Measurements from ENCODE around the gene NEDD4. TPM values are rescaled to one million over a fixed set of nuclear protein-coding genes. Genes with fewer than 3 reads are reported as not detected.

NEDD4 gene
- total and polyA plus RNA-seq, 2 experiments from 2014 or later = 11.0 to 21.8 TPM

- in situ Hi-C loops (cut with MboI) = no loop called here
- Histone ChIP-seq H3K9me2 (ENCODE audit: insufficient read depth) (no peaks in the 10 kb centered on the region), H3K4me3 (no peak overlapping the region), H3K4me1 (ENCODE audit: insufficient read depth) (no peaks in the 10 kb centered on the region), H3F3A (ENCODE audit: insufficient read depth) (no peaks in the 10 kb centered on the region), H3K36me3 (ENCODE audit: low read depth) (no peaks in the 10 kb centered on the region), H3K9ac (no peak overlapping the region), H3K79me2 (ENCODE audit: insufficient read depth) (no peaks in the 10 kb centered on the region), H3K27ac (no peak overlapping the region), H3K9me3 (ENCODE audit: low read depth) (no peaks in the 10 kb centered on the region), H3K4me2 (ENCODE audit: unreplicated experiment) (no peak overlapping the region), H4K20me1 (ENCODE audit: insufficient read depth) (no peaks in the 10 kb centered on the region), H2AFZ (no peak overlapping the region), H3K27me3 (replicated peaks; ENCODE audit: insufficient read depth) (no peaks in the 10 kb centered on the region)
- no peak for DNase-seq
- TF ChIP-seq EZH2 (IDR thresholded peaks at IDR 0.05; ENCODE audit: insufficient read depth, poor library complexity, severe bottlenecking) (no peak), EZH2phosphoT487 (IDR thresholded peaks at IDR 0.05; ENCODE audit: insufficient read depth, low read depth) (no peak)
These were observed 209.1 kb downstream of the NEDD4 start for GRCh38 chr15:55784286-55784685.

GRCh38 chr15:55782901-55783300, 210.5 kb downstream of the NEDD4 start:
- H3K4me3 ChIP-seq = no peak overlapping the region
- H3K4me2 ChIP-seq (ENCODE audit: unreplicated experiment) = no peak overlapping the region
- H3K27me3 ChIP-seq (replicated peaks; ENCODE audit: insufficient read depth) = no peaks in the 10 kb centered on the region; the same call in 1 of the 2 replicates
- no peaks in the 10 kb centered on the region for H3F3A ChIP-seq (ENCODE audit: insufficient read depth)
- no peaks in the 10 kb centered on the region for H4K20me1 ChIP-seq (ENCODE audit: insufficient read depth)
- H3K79me2 ChIP-seq (ENCODE audit: insufficient read depth) = no peaks in the 10 kb centered on the region
- no peak overlapping the region for H3K27ac ChIP-seq
- no peaks in the 10 kb centered on the region for H3K9me3 ChIP-seq (ENCODE audit: low read depth)
- WGBS, 2 experiments (ENCODE audit: low coverage in 1 of 2, low lambda C conversion rate in 2 of 2, missing lambda C conversion rate in 2 of 2) = 16 to 29% methylated on average over 3 of the region's 3 CpGs
- no peaks in the 10 kb centered on the region for H3K9me2 ChIP-seq (ENCODE audit: insufficient read depth)
- no peak overlapping the region for H3K9ac ChIP-seq
- TF ChIP-seq EZH2phosphoT487 (IDR thresholded peaks at IDR 0.05; ENCODE audit: insufficient read depth, low read depth) (no peak), EZH2 (IDR thresholded peaks at IDR 0.05; ENCODE audit: insufficient read depth, poor library complexity, severe bottlenecking) (no peak)
- in situ Hi-C loops (cut with MboI) = no loop called here
- no peaks in the 10 kb centered on the region for H3K4me1 ChIP-seq (ENCODE audit: insufficient read depth)
- DNase-seq = no peak
- no peaks in the 10 kb centered on the region for H3K36me3 ChIP-seq (ENCODE audit: low read depth)
- no peak overlapping the region for H2AFZ ChIP-seq

GRCh38 chr15:55780292-55780691, 213.1 kb downstream of the NEDD4 start:
- Histone ChIP-seq H3K9me3 (ENCODE audit: low read depth) (no peaks in the 10 kb centered on the region), H3K4me2 (ENCODE audit: unreplicated experiment) (no peak overlapping the region), H3K4me1 (ENCODE audit: insufficient read depth) (no peaks in the 10 kb centered on the region), H3K27me3 (replicated peaks; ENCODE audit: insufficient read depth) (no peaks in the 10 kb centered on the region; the same call in 1 of the 2 replicates), H3K27ac (no peak overlapping the region), H3F3A (ENCODE audit: insufficient read depth) (no peaks in the 10 kb centered on the region), H3K79me2 (ENCODE audit: insufficient read depth) (no peaks in the 10 kb centered on the region), H3K36me3 (ENCODE audit: low read depth) (no peaks in the 10 kb centered on the region), H2AFZ (no peak overlapping the region), H4K20me1 (ENCODE audit: insufficient read depth) (no peaks in the 10 kb centered on the region), H3K4me3 (no peak overlapping the region), H3K9me2 (ENCODE audit: insufficient read depth) (no peaks in the 10 kb centered on the region), H3K9ac (no peak overlapping the region)
- no peak for DNase-seq
- 0 to 33% methylated on average over 1 of the region's 2 CpGs for WGBS, 2 experiments (ENCODE audit: low coverage in 1 of 2, low lambda C conversion rate in 2 of 2, missing lambda C conversion rate in 2 of 2)
- in situ Hi-C loops (cut with MboI) = no loop called here
- no peak for TF ChIP-seq EZH2 (IDR thresholded peaks at IDR 0.05; ENCODE audit: insufficient read depth, poor library complexity, severe bottlenecking)
- no peak for TF ChIP-seq EZH2phosphoT487 (IDR thresholded peaks at IDR 0.05; ENCODE audit: insufficient read depth, low read depth)

- WGBS, 2 experiments (ENCODE audit: low coverage in 1 of 2, low lambda C conversion rate in 2 of 2, missing lambda C conversion rate in 2 of 2) = 41 to 43% methylated on average over 3 of the region's 3 CpGs
- in situ Hi-C loops (cut with MboI) = no loop called here
These were observed 214.5 kb downstream of the NEDD4 start for GRCh38 chr15:55778932-55779331.

More at GRCh38 chr15:55778932-55779331, 214.5 kb downstream of the NEDD4 start:
- no peaks in the 10 kb centered on the region for H4K20me1 ChIP-seq (ENCODE audit: insufficient read depth)
- H3K27ac ChIP-seq = no peak overlapping the region
- DNase-seq = no peak
- H3K79me2 ChIP-seq (ENCODE audit: insufficient read depth) = no peaks in the 10 kb centered on the region
- TF ChIP-seq EZH2 (IDR thresholded peaks at IDR 0.05; ENCODE audit: insufficient read depth, poor library complexity, severe bottlenecking) (no peak), EZH2phosphoT487 (IDR thresholded peaks at IDR 0.05; ENCODE audit: insufficient read depth, low read depth) (no peak)
- no peak overlapping the region for H3K4me2 ChIP-seq (ENCODE audit: unreplicated experiment)
- no peak overlapping the region for H2AFZ ChIP-seq
- H3K4me1 ChIP-seq (ENCODE audit: insufficient read depth) = no peaks in the 10 kb centered on the region
- no peaks in the 10 kb centered on the region for H3K36me3 ChIP-seq (ENCODE audit: low read depth)
- H3K9ac ChIP-seq = no peak overlapping the region
- H3K27me3 ChIP-seq (replicated peaks; ENCODE audit: insufficient read depth) = no peaks in the 10 kb centered on the region; the same call in 1 of the 2 replicates
- H3K9me3 ChIP-seq (ENCODE audit: low read depth) = no peaks in the 10 kb centered on the region
- no peaks in the 10 kb centered on the region for H3F3A ChIP-seq (ENCODE audit: insufficient read depth)
- H3K4me3 ChIP-seq = no peak overlapping the region
- no peaks in the 10 kb centered on the region for H3K9me2 ChIP-seq (ENCODE audit: insufficient read depth)

Small RNAs within 50 kb of the gene (small RNA-seq; reads per million reads assigned to genes)
- not detected for gene RN7SL568P (ENCODE audit: low read depth, low replicate concordance)

All from GM23248 (cell line).